Measurements from ENCODE around the gene HYPK.

The HYPK gene

GRCh38 chr15:43851251-43851650 lies 50.9 kb downstream of the HYPK start:
- no peak for DNase-seq (ENCODE audit: low spot score)

DNA sequence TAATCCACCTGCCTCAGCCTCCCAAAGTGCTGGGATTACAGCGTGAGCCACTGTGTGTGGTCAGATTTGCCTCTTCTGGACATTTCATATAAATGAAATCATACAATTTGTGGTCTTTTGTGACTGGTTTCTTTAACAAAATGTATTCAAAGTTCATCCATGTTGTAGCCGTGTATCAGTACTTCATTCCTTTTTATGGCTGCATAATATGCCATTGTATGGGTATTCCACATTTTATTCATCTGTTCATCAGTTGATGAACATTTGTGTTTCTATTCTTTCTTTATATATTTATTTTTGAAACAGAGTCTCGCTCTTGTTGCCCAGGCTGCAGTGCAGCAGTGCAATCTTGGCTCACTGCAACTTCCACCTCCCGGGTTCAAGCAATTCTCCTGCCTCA lies 52.2 kb downstream of the HYPK start:
- DNase-seq (ENCODE audit: low spot score): no peak

All from kidney capillary endothelial cell (primary cell).